ENCODE measurements around the gene MZF1.

DNA sequence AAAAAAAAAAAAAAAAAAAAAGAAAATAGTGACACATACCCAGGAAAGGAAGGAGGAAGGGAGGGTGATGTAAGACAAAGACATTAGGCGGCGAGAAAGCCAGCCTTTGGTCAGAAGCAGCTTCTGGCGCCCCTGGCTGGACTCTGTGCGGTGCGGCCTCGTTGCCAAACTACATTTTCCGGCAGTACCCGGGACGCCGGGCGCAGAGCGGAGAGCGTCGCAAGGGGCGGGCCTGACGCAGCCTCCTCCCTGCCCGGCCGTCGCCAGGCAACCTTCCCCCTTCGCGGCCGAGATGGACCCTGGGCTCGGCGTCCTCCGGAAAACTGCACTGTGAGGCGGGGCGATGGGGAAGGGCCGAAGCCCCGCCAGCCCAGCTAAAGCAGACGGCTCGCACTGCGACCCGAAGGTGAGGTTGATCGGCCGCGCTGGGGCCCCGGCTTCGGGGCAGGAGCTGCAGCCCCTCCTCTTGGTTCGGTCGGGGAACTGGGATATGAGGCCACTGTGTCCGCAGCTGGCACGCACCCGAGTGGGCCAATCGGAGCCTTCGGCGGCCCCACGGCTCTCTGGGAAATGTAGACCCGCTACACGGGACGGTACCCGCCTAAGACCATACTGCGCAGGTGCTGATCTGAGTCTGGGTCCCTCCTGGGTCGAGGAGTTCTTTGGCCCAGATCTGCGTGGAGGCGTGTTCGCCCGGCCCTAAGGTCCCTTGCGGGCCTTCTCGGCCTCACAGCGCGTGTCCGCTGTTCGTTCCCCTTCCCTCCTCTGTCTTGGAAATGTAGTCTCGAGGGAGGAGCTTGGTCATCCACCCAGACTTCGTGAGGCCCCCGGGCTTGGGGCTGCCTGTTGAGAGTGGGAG lies 2.3 kb upstream of the MZF1 start:
- TF ChIP-seq CTCF (IDR thresholded peaks at IDR 0.05; ENCODE audit: insufficient read depth, low read length, poor library complexity, severe bottlenecking), result no peak
- no peak for TF ChIP-seq EZH2phosphoT487 (conservative IDR thresholded peaks at IDR 0.05; ENCODE audit: low read length)
